ENCODE measurements around the gene MACROH2A1. TPM values are rescaled to one million over a fixed set of nuclear protein-coding genes. Genes with fewer than 3 reads are reported as not detected.

MACROH2A1 gene
- total and polyA plus RNA-seq, 2 of the 4 experiments (the other 2 are of a cell fraction) = 122 to 126 TPM

DNA sequence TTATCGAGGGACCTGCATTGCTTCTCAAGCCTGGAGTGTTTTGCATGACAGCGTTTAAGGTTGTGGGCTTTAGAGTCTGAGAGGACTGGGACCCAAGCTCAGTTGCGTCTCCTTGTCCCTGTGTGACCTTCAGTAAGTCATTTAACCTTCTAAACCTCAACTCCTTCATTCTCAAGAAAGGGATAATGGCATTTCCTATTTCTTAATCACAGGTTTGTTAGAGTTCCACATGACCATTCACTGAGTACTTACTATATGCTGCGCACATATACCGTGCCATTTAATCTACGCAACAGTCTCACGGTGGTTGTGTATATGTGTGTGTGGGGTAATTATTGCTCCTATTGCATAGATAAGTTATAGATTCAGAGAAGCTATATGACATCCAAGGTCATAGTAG lies 76.3 kb downstream of the MACROH2A1 start:
- Histone ChIP-seq H3K4me2 (ENCODE audit: low read depth, low read length) (no peak overlapping the region), H2BK15ac (ENCODE audit: low read depth, low read length) (peak overlapping the region; percentile 72; the same call in 2 of the 3 replicates), H2AK5ac (ENCODE audit: low read depth, low read length) (peak overlapping the region; percentile 69; the same call in 1 of the 2 replicates), H2AK9ac (replicated peaks; ENCODE audit: low read depth, low read length, poor library complexity) (no peak overlapping the region), H3K4me3 (ENCODE audit: insufficient read depth, low read depth, low read length) (no peak overlapping the region), H2BK120ac (ENCODE audit: low read depth, low read length) (peak overlapping the region; percentile 72; the same call in 1 of the 2 replicates), H4K8ac (ENCODE audit: low read depth in 2 of 2, low read length in 2 of 2) (no peak overlapping the region), H3K4ac (ENCODE audit: low read depth, low read length) (peak overlapping the region; percentile 74), H3K9me3 (ENCODE audit: control insufficient read depth, insufficient read depth, low read length) (no peaks in the 10 kb centered on the region), H3K18ac (ENCODE audit: low read depth, low read length) (no peak overlapping the region), H3K27me3 (ENCODE audit: control insufficient read depth, insufficient read depth, low read length) (no peaks in the 10 kb centered on the region), H3K23ac (ENCODE audit: low read depth, low read length) (no peak overlapping the region), H3K9me1 (ENCODE audit: insufficient read depth, low read length) (peaks cover 7% of the 10 kb centered on the region; the same call in 1 of the 2 replicates), H4K91ac (ENCODE audit: insufficient read depth, low read depth, low read length) (no peak overlapping the region), H2AFZ (replicated peaks; ENCODE audit: low read length, poor library complexity) (no peak overlapping the region), H3K36me3 (ENCODE audit: control insufficient read depth, insufficient read depth, low read length) (no peaks in the 10 kb centered on the region), H2BK5ac (ENCODE audit: low read depth, low read length, poor library complexity, severe bottlenecking) (no peak overlapping the region), H4K20me1 (ENCODE audit: insufficient read depth, low read length) (no peaks in the 10 kb centered on the region), H3K79me1 (ENCODE audit: low read depth in 1 of 2, low read length in 2 of 2) (no peaks in the 10 kb centered on the region), H4K5ac (ENCODE audit: low read depth, low read length) (no peak overlapping the region), H3K56ac (ENCODE audit: extremely low read depth, insufficient read depth, low read length) (no peak overlapping the region), H3K27ac (ENCODE audit: insufficient read depth, low read length) (no peak overlapping the region), H3K4me1 (ENCODE audit: control insufficient read depth, insufficient read depth, low read length) (no peaks in the 10 kb centered on the region), H2BK20ac (ENCODE audit: low read depth, low read length) (peak overlapping the region; percentile 83; the same call in 1 of the 2 replicates), H3K14ac (replicated peaks; ENCODE audit: low read depth, low read length) (peak overlapping the region; percentile 58), H3K9ac (ENCODE audit: low read depth, low read length) (no peak overlapping the region)
- no peak for DNase-seq
- dilution Hi-C loops (cut with HindIII; ENCODE audit: low sequenced_read_pairs, unreplicated experiment) = no loop called here
- ChIA-PET POLR2A (ENCODE audit: unreplicated experiment) (interaction anchor here (0.6 kb wide), 1 partner anchor 291 kb away, joined by 4 read pairs; no protein-coding TSS in a partner anchor), CTCF (no interaction called here)
- no peak for TF ChIP-seq MXI1 (IDR thresholded peaks at IDR 0.05; ENCODE audit: borderline replicate concordance, low read depth, low read length)
- TF ChIP-seq BHLHE40 (IDR thresholded peaks at IDR 0.05; ENCODE audit: low read depth, low read length) = no peak
- peak; percentile 67; the same call in 1 of the 2 replicates for TF ChIP-seq CEBPB (IDR thresholded peaks at IDR 0.05; ENCODE audit: low read depth, low read length)
- in situ Hi-C loops (cut with MboI; ENCODE audit: low sequenced_read_pairs) = no loop called here
- no TSS peak for BruUV-seq (replicated peaks)
- intact Hi-C loops (cut with micrococcal nuclease) = no loop called here
- no peak for ATAC-seq (ENCODE audit: low read depth)
- WGBS, 2 experiments (ENCODE audit: extremely low coverage in 2 of 2, insufficient read length in 1 of 2) = no CpG with 5 or more reads among the region's 7 CpGs

Data from IMR-90 (cell line).